GM12878 (cell line): ENCODE results near the gene GATAD2B. TPM values are rescaled to one million over a fixed set of nuclear protein-coding genes. Genes with fewer than 3 reads are reported as not detected.

ENCODE experiments used
- ATAC-seq: fragments of 200-7000 bp; cut with Tn5 transposase; 3 replicates; pipeline ENCODE4 v1.9.1; 2020; ENCODE audit warnings: mild to moderate bottlenecking, moderate library complexity
- BruUV-seq: library from RNA; stranded (reverse); fragments of 400-500 nt; replicated peaks from 2 replicates; lab custom pipeline; 2021; lab: Mats Ljungman, UMichigan
- CTCF ChIA-PET: fragments of 300-600 bp; sonication (Branson Sonifier 250); formaldehyde crosslinking; extraction: SDS; loops from one replicate; lab custom pipeline; 2021; ENCODE audit warnings: inconsistent platforms; lab: Yijun Ruan, JAX
- POLR2A ChIA-PET: fragments of 350-600 bp; formaldehyde crosslinking; extraction: SDS; loops from one replicate; lab custom pipeline; 2021; ENCODE audit warnings: inconsistent platforms; lab: Charles Lee
- RAD21 ChIA-PET: fragments of 300-600 bp; sonication (Branson Sonifier 250); formaldehyde crosslinking; loops from one replicate; lab custom pipeline; 2023; ENCODE audit warnings: antibody characterized with exemption; ENCODE audit not compliant: unreplicated experiment; lab: Charles Lee
- SMC1A ChIA-PET: fragments of 300-600 bp; sonication (Branson Sonifier 250); formaldehyde crosslinking; loops from one replicate; lab custom pipeline; 2023; ENCODE audit not compliant: unreplicated experiment, uncharacterized antibody; lab: Charles Lee
- DNase-seq: peaks from one replicate; pipeline ENCODE4 v3.0.0-alpha.2; 2011; ENCODE audit warnings: low read depth, low spot score
- FAIRE-seq: peaks from 3 replicates; lab custom pipeline; 2011; peaks lifted over from hg19 to GRCh38; lab: Jason Lieb, UNC
- H2AFZ ChIP-seq: 2 replicates; pipeline ENCODE4 v1.6.0; 2011; ENCODE audit warnings: low read depth, low read length, control low read depth; ENCODE audit not compliant: control insufficient read depth
- H3K27ac ChIP-seq: 2 replicates; pipeline ENCODE4 v1.5.1; 2011; ENCODE audit warnings: control low read depth; ENCODE audit not compliant: control insufficient read depth, insufficient read depth
- H3K27me3 ChIP-seq, 2 experiments: replicated peaks in 1 of 2; 2 replicates each; pipeline versions ENCODE4 v1.6.0 to v1.6.1; 2011; ENCODE audit warnings: low read length in 1 of 2; ENCODE audit not compliant: control insufficient read depth in 2 of 2, insufficient read depth in 2 of 2
- H3K36me3 ChIP-seq, 2 experiments: 2 replicates each; pipeline ENCODE4 v1.5.1; 2011; ENCODE audit warnings: low read length in 1 of 2; ENCODE audit not compliant: control insufficient read depth in 2 of 2, insufficient read depth in 2 of 2
- H3K4me1 ChIP-seq: 2 replicates; pipeline ENCODE4 v1.6.1; 2011; ENCODE audit warnings: mild to moderate bottlenecking, low read length, moderate library complexity, mixed read lengths; ENCODE audit not compliant: control insufficient read depth, insufficient read depth
- H3K4me2 ChIP-seq: 2 replicates; pipeline ENCODE4 v1.6.0; 2011; ENCODE audit warnings: control low read depth; ENCODE audit not compliant: control insufficient read depth, insufficient read depth
- H3K4me3 ChIP-seq: fragments of 200-600 bp; sonication (generic); 2 replicates; pipeline ENCODE4 v1.5.1; 2016
- H3K79me2 ChIP-seq: 2 replicates; pipeline ENCODE4 v1.6.0; 2011; ENCODE audit warnings: low read length; ENCODE audit not compliant: control insufficient read depth, insufficient read depth
- H3K9ac ChIP-seq: 2 replicates; pipeline ENCODE4 v1.8.0; 2011; ENCODE audit warnings: low read length, control low read depth, mixed read lengths; ENCODE audit not compliant: control insufficient read depth, insufficient read depth
- H3K9me3 ChIP-seq: replicated peaks from 3 replicates; pipeline ENCODE4 v1.5.1; 2011; ENCODE audit warnings: mild to moderate bottlenecking, low read length; ENCODE audit not compliant: control insufficient read depth, insufficient read depth
- H4K20me1 ChIP-seq: 2 replicates; pipeline ENCODE4 v1.6.0; 2011; ENCODE audit not compliant: control insufficient read depth, insufficient read depth
- ATF3 ChIP-seq: IDR thresholded peaks from 2 replicates; pipeline ENCODE4 v1.6.1; 2011; ENCODE audit warnings: low read depth, mild to moderate bottlenecking, low read length, moderate library complexity, borderline replicate concordance; ENCODE audit errors: extremely low read depth
- BACH1 ChIP-seq: fragments of 450-650 bp; IDR thresholded peaks from 2 replicates; pipeline ENCODE4 v1.6.1; 2017; ENCODE audit warnings: mild to moderate bottlenecking, borderline replicate concordance
- FOXM1 ChIP-seq: IDR thresholded peaks from 2 replicates; pipeline ENCODE4 v1.6.1; 2012; ENCODE audit warnings: low read depth, mild to moderate bottlenecking, inconsistent platforms, low read length, moderate library complexity
- GATAD2B ChIP-seq: fragments of 450-650 bp; conservative IDR thresholded peaks from 2 replicates; pipeline ENCODE4 v1.6.1; 2017; ENCODE audit warnings: low read depth, mild to moderate bottlenecking, moderate library complexity
- NFYA ChIP-seq: IDR thresholded peaks from 2 replicates; pipeline ENCODE4 v1.6.1; 2011; ENCODE audit warnings: low read depth, mild to moderate bottlenecking, low read length, improper control_type of control experiment, borderline replicate concordance
- PKNOX1 ChIP-seq: fragments of 450-650 bp; IDR thresholded peaks from 2 replicates; pipeline ENCODE4 v1.6.1; 2016; ENCODE audit warnings: mild to moderate bottlenecking
- POLR2A ChIP-seq: IDR thresholded peaks from 2 replicates; pipeline ENCODE4 v1.6.1; 2011; ENCODE audit warnings: low read depth, mild to moderate bottlenecking, low read length
- SIX5 ChIP-seq: IDR thresholded peaks from 2 replicates; pipeline ENCODE4 v1.6.1; 2011; ENCODE audit warnings: mild to moderate bottlenecking, low read depth, low read length, moderate library complexity; ENCODE audit not compliant: severe bottlenecking
- SREBF2 ChIP-seq: IDR thresholded peaks from 2 replicates; pipeline ENCODE4 v1.6.1; 2012; ENCODE audit warnings: mild to moderate bottlenecking, low read length
- USF2 ChIP-seq: IDR thresholded peaks from 2 replicates; pipeline ENCODE4 v1.6.1; 2011; ENCODE audit warnings: low read depth, low read length, improper control_type of control experiment, borderline replicate concordance
- ZBED1 ChIP-seq: IDR thresholded peaks from 2 replicates; pipeline ENCODE4 v1.6.1; 2016; ENCODE audit warnings: borderline replicate concordance
- WGBS: methylation state at CpG from one replicate; pipeline ENCODE4 v1.1.6; 2016; ENCODE audit warnings: low lambda C conversion rate; ENCODE audit not compliant: insufficient replicate concordance, insufficient coverage; ENCODE audit errors: missing lambda C conversion rate; 5-methylcytosine and 5-hydroxymethylcytosine counted together
- in situ Hi-C: fragments of 300-500 bp; cut with MboI; formaldehyde crosslinking; loops from 9 replicates; pipeline ENCODE4 v1.14.3; 2018; ENCODE audit warnings: mixed read lengths
- intact Hi-C: fragments of 100-400 bp; cut with micrococcal nuclease; formaldehyde crosslinking; loops from one replicate; pipeline ENCODE4 v1.14.2; 2022; ENCODE audit not compliant: unreplicated experiment
- polyA plus RNA-seq, 11 experiments: library from polyadenylated mRNA; depleted of rRNA in 4 of 11; unstranded in 6 of 11; stranded (reverse) in 5 of 11; fragments of >200 nt; fragmentation: Nextera tagmentation in 4 of 11; fragmentation: Illumina TruSeq in 1 of 11; extraction: Ambion mirVana in 4 of 11; extraction: Trizol in 1 of 11; gene quantifications; 1 replicate in 1 of 11; 2 replicates in 10 of 11; pipeline versions ENCODE4 v1.2.1 to v1.2.3, GENCODE V29; 2011 to 2016; ENCODE audit warnings: inconsistent platforms in 2 of 11, missing spikeins in 2 of 11, low read depth in 1 of 11
- total RNA-seq, 4 experiments: library from RNA; depleted of rRNA in 3 of 4; stranded (reverse); fragments of >200 nt in 3 of 4; fragmentation: Illumina TruSeq in 1 of 4; extraction: Trizol in 1 of 4; gene quantifications; 2 replicates each; pipeline versions ENCODE4 v1.2.1 to v1.2.3, GENCODE V29; 2013 to 2021

GATAD2B gene
- total and polyA plus RNA-seq, 10 of the 15 experiments (the other 5 are each of a cell fraction or from before 2014, with no cell fraction given), result 2.4 to 63.1 (median 8.7) TPM

GRCh38 chr1:153877112-153877511 is 45.7 kb downstream of the GATAD2B start:
- Histone ChIP-seq H3K4me2 (no peak overlapping the region), H3K9ac (no peak overlapping the region), H3K27me3 (no peaks in the 10 kb centered on the region), H3K36me3 (peaks cover 3 to 7% of the 10 kb centered on the region in 2 experiments; a peak in 2 of 4 replicates), H3K4me1 (no peaks in the 10 kb centered on the region; the same call in 1 of the 2 replicates), H2AFZ (no peak overlapping the region), H3K27ac (no peak overlapping the region), H3K79me2 (peaks cover 55% of the 10 kb centered on the region), H4K20me1 (no peaks in the 10 kb centered on the region; the same call in 1 of the 2 replicates), H3K9me3 (no peaks in the 10 kb centered on the region), H3K4me3 (no peak overlapping the region)
- ChIA-PET CTCF (interaction anchor here (0.8 to 1.2 kb wide), 2 partner anchors 41 to 80 kb away, joined by 3 read pairs; no protein-coding TSS in a partner anchor), RAD21 (no interaction called here), POLR2A (interaction anchor here (0.7 to 0.8 kb wide), 2 partner anchors 12 to 30 kb away, joined by 4 to 5 read pairs; no protein-coding TSS in a partner anchor), SMC1A (no interaction called here)
- 100% methylated on average over 1 of the region's 1 CpG for WGBS
- DNase-seq, result no peak
- no peak for ATAC-seq
- intact Hi-C loops, result no loop called here
- no TSS peak for BruUV-seq
- TF ChIP-seq GATAD2B (no peak), ATF3 (no peak)
- in situ Hi-C loops, result no loop called here
- peak; percentile 66 for FAIRE-seq

GRCh38 chr1:153872934-153873333 is 49.8 kb downstream of the GATAD2B start:
- SMC1A ChIA-PET, result no interaction called here
- H3K4me1 ChIP-seq, result no peaks in the 10 kb centered on the region; the same call in 1 of the 2 replicates
- no peak overlapping the region for H3K4me3 ChIP-seq
- no peaks in the 10 kb centered on the region for H3K9me3 ChIP-seq
- H4K20me1 ChIP-seq, result no peaks in the 10 kb centered on the region; the same call in 1 of the 2 replicates
- POLR2A ChIA-PET, result no interaction called here
- H2AFZ ChIP-seq, result no peak overlapping the region
- FAIRE-seq (no peak), DNase-seq (no peak), ATAC-seq (no peak)
- H3K27ac ChIP-seq, result no peak overlapping the region
- TSS peak; percentile 22 for BruUV-seq
- RAD21 ChIA-PET, result no interaction called here
- CTCF ChIA-PET, result no interaction called here
- H3K79me2 ChIP-seq, result peaks cover 49% of the 10 kb centered on the region
- intact Hi-C loops (no loop called here), in situ Hi-C loops (no loop called here)
- WGBS, result 50% methylated on average over 2 of the region's 2 CpGs
- peaks cover 3 to 4% of the 10 kb centered on the region in 2 experiments; a peak in 2 of 4 replicates for H3K36me3 ChIP-seq
- no peak overlapping the region for H3K4me2 ChIP-seq
- TF ChIP-seq PKNOX1 (no peak), NFYA (no peak), SIX5 (no peak), FOXM1 (no peak), POLR2A (no peak), USF2 (no peak), SREBF2 (no peak), BACH1 (no peak), ZBED1 (no peak)
- H3K27me3 ChIP-seq, result no peaks in the 10 kb centered on the region
- H3K9ac ChIP-seq, result no peak overlapping the region
